HepG2 (cell line): ENCODE data around the gene POLR3E. TPM values are rescaled to one million over a fixed set of nuclear protein-coding genes. Genes with fewer than 3 reads are reported as not detected.

Experiments used
- CREB1 ChIP-seq, 2 experiments: fragments of 450-650 bp in 1 of 2; IDR thresholded peaks; 2 replicates each; pipeline ENCODE4 v1.6.1; 2016 to 2017; ENCODE audit warnings: control low read depth in 1 of 2, mild to moderate bottlenecking in 1 of 2, missing compliant biosample characterization in 1 of 2, missing genetic modification characterization in 1 of 2
- ERF ChIP-seq: IDR thresholded peaks from 2 replicates; pipeline ENCODE4 v1.6.1; 2018; ENCODE audit warnings: missing biosample characterization, missing genetic modification reagents
- NBN ChIP-seq: fragments of 450-650 bp; conservative IDR thresholded peaks from 2 replicates; pipeline ENCODE4 v1.6.1; 2017
- PHF21A ChIP-seq: sonication (generic); formaldehyde crosslinking; IDR thresholded peaks from 2 replicates; pipeline ENCODE4 v1.5.0; 2020; ENCODE audit warnings: mild to moderate bottlenecking, missing genetic modification reagents
- RBAK ChIP-seq: sonication (generic); formaldehyde crosslinking; IDR thresholded peaks from 2 replicates; pipeline ENCODE4 v1.5.1; 2020; ENCODE audit warnings: mild to moderate bottlenecking, missing genetic modification reagents
- SAP130 ChIP-seq: IDR thresholded peaks from 2 replicates; pipeline ENCODE4 v1.6.1; 2016; ENCODE audit warnings: low read depth
- YEATS2 ChIP-seq: sonication (generic); formaldehyde crosslinking; IDR thresholded peaks from 2 replicates; pipeline ENCODE4 v1.4.0; 2020; ENCODE audit warnings: missing genetic modification reagents, borderline replicate concordance
- ZMYM3 ChIP-seq: sonication (generic); formaldehyde crosslinking; IDR thresholded peaks from 2 replicates; pipeline ENCODE4 v1.5.1; 2020; ENCODE audit warnings: mild to moderate bottlenecking, missing genetic modification reagents
- ZNF292 ChIP-seq: sonication (generic); formaldehyde crosslinking; IDR thresholded peaks from 2 replicates; pipeline ENCODE4 v1.8.1; 2022; ENCODE audit warnings: mild to moderate bottlenecking, low read depth, missing genetic modification reagents, borderline replicate concordance
- ZNF619 ChIP-seq: sonication (generic); formaldehyde crosslinking; IDR thresholded peaks from 2 replicates; pipeline ENCODE4 v1.4.0; 2020; ENCODE audit warnings: mild to moderate bottlenecking, missing genetic modification reagents
- ZNF768 ChIP-seq: sonication (generic); formaldehyde crosslinking; IDR thresholded peaks from 2 replicates; pipeline ENCODE4 v1.4.0; 2020; ENCODE audit warnings: missing genetic modification reagents
- ZNF891 ChIP-seq: sonication (generic); formaldehyde crosslinking; IDR thresholded peaks from 2 replicates; pipeline ENCODE4 v1.5.0; 2020; ENCODE audit warnings: mild to moderate bottlenecking, missing genetic modification reagents
- polyA plus RNA-seq, 8 experiments: library from polyadenylated mRNA; depleted of rRNA in 3 of 8; stranded (reverse) in 7 of 8; unstranded in 1 of 8; fragments of >200 nt; fragmentation: Illumina TruSeq in 4 of 8; extraction: Trizol in 4 of 8; gene quantifications; 2 replicates each; pipeline versions ENCODE4 v1.2.1 to v1.2.3, GENCODE V29; 2011 to 2016; ENCODE audit warnings: low read depth in 4 of 8, missing spikeins in 1 of 8, mixed read lengths in 1 of 8; ENCODE audit not compliant: insufficient read depth in 1 of 8
- total RNA-seq, 5 experiments: library from RNA; depleted of rRNA; stranded (reverse); fragments of >200 nt; fragmentation: Illumina TruSeq; extraction: Trizol; gene quantifications; 2 replicates each; pipeline ENCODE4 v1.2.3, GENCODE V29; 2016; ENCODE audit warnings: low read depth in 1 of 5
- TF ChIP-seq, protein P1 (sequence below): sonication (generic); formaldehyde crosslinking; IDR thresholded peaks from 2 replicates; pipeline ENCODE4 v1.4.0; 2020; ENCODE audit warnings: missing genetic modification reagents
- TF ChIP-seq, protein P2 (sequence below): sonication (generic); formaldehyde crosslinking; IDR thresholded peaks from 2 replicates; pipeline ENCODE4 v1.8.1; 2023; ENCODE audit warnings: mild to moderate bottlenecking, missing genetic modification reagents
- TF ChIP-seq, protein P3 (sequence below): sonication (generic); formaldehyde crosslinking; IDR thresholded peaks from 2 replicates; pipeline ENCODE4 v1.5.1; 2020; ENCODE audit warnings: mild to moderate bottlenecking, moderate library complexity, missing genetic modification reagents
- TF ChIP-seq, protein P4 (sequence below): sonication (generic); formaldehyde crosslinking; IDR thresholded peaks from 2 replicates; pipeline ENCODE4 v1.8.0; 2022; ENCODE audit warnings: low read depth, missing genetic modification reagents
- TF ChIP-seq, protein P5 (sequence below): sonication (generic); formaldehyde crosslinking; IDR thresholded peaks from 2 replicates; pipeline ENCODE4 v1.5.1; 2020; ENCODE audit warnings: mild to moderate bottlenecking, missing genetic modification reagents, moderate library complexity

The POLR3E gene
- total and polyA plus RNA-seq, 2 of the 13 experiments (the other 11 are each of a cell fraction or from before 2014, with no cell fraction given), result 135 to 262 TPM

DNA sequence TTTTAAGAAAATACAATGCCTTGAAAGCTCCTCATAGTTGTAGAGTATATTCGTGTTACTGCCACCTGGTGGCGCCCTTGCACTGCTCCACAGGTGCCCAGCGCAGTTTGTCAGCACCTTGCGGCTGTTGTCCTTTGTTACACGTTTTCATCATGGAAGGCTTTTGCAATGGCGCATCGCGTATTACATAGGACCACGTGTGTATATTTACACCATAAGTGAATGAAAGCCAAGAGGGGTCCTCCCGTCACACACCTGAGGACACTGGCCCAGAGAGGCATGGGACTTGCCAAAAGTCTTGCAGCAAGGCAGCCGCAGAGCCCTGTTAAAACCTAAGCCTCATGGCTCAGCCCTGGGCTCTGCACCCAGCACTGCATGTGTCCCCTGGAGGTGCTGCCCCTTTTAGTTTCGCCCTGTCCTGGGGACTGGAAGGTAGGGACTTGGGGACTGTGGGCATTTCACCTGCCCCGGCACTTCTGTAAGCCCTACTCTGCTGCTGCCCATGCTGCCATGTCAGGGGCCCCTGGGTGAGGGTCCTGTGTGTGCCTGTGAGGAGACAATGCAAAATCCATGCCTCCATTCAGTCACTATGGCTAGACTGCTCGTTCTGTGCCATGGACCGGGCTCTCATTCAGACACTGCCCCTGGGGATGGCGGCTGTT, 24.3 kb downstream of the POLR3E start (continued):
- TF ChIP-seq, protein P1, sequence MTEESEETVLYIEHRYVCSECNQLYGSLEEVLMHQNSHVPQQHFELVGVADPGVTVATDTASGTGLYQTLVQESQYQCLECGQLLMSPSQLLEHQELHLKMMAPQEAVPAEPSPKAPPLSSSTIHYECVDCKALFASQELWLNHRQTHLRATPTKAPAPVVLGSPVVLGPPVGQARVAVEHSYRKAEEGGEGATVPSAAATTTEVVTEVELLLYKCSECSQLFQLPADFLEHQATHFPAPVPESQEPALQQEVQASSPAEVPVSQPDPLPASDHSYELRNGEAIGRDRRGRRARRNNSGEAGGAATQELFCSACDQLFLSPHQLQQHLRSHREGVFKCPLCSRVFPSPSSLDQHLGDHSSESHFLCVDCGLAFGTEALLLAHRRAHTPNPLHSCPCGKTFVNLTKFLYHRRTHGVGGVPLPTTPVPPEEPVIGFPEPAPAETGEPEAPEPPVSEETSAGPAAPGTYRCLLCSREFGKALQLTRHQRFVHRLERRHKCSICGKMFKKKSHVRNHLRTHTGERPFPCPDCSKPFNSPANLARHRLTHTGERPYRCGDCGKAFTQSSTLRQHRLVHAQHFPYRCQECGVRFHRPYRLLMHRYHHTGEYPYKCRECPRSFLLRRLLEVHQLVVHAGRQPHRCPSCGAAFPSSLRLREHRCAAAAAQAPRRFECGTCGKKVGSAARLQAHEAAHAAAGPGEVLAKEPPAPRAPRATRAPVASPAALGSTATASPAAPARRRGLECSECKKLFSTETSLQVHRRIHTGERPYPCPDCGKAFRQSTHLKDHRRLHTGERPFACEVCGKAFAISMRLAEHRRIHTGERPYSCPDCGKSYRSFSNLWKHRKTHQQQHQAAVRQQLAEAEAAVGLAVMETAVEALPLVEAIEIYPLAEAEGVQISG, result 0 out of 2 replicates have a peak, but pooled peaks have one; percentile 34
- TF ChIP-seq ERF (CRISPR knock-in tag) (peak; percentile 74; the same call in 1 of the 2 replicates), RBAK (peak; percentile 47; the same call in 1 of the 2 replicates), ZNF292 (CRISPR knock-in tag) (no peak), ZNF891 (CRISPR knock-in tag) (peak; percentile 85), ZMYM3 (peak; percentile 42; the same call in 1 of the 2 replicates), SAP130 (CRISPR knock-in tag) (peak; percentile 40; the same call in 1 of the 2 replicates), ZNF619 (peak; percentile 47), ZNF768 (no peak), NBN (no peak), YEATS2 (CRISPR knock-in tag) (peak; percentile 53; the same call in 1 of the 2 replicates), CREB1 (IDR thresholded peaks at IDR 0.05) (no peak), CREB1 (CRISPR knock-in tag; IDR thresholded peaks at IDR 0.05) (no peak), PHF21A (CRISPR knock-in tag) (no peak)
- TF ChIP-seq, protein P2, sequence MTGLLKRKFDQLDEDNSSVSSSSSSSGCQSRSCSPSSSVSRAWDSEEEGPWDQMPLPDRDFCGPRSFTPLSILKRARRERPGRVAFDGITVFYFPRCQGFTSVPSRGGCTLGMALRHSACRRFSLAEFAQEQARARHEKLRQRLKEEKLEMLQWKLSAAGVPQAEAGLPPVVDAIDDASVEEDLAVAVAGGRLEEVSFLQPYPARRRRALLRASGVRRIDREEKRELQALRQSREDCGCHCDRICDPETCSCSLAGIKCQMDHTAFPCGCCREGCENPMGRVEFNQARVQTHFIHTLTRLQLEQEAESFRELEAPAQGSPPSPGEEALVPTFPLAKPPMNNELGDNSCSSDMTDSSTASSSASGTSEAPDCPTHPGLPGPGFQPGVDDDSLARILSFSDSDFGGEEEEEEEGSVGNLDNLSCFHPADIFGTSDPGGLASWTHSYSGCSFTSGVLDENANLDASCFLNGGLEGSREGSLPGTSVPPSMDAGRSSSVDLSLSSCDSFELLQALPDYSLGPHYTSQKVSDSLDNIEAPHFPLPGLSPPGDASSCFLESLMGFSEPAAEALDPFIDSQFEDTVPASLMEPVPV (CRISPR knock-in tag), result no peak
- TF ChIP-seq, protein P3, sequence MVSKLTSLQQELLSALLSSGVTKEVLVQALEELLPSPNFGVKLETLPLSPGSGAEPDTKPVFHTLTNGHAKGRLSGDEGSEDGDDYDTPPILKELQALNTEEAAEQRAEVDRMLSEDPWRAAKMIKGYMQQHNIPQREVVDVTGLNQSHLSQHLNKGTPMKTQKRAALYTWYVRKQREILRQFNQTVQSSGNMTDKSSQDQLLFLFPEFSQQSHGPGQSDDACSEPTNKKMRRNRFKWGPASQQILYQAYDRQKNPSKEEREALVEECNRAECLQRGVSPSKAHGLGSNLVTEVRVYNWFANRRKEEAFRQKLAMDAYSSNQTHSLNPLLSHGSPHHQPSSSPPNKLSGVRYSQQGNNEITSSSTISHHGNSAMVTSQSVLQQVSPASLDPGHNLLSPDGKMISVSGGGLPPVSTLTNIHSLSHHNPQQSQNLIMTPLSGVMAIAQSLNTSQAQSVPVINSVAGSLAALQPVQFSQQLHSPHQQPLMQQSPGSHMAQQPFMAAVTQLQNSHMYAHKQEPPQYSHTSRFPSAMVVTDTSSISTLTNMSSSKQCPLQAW (CRISPR knock-in tag), result peak; percentile 36; the same call in 1 of the 2 replicates
- TF ChIP-seq, protein P4, sequence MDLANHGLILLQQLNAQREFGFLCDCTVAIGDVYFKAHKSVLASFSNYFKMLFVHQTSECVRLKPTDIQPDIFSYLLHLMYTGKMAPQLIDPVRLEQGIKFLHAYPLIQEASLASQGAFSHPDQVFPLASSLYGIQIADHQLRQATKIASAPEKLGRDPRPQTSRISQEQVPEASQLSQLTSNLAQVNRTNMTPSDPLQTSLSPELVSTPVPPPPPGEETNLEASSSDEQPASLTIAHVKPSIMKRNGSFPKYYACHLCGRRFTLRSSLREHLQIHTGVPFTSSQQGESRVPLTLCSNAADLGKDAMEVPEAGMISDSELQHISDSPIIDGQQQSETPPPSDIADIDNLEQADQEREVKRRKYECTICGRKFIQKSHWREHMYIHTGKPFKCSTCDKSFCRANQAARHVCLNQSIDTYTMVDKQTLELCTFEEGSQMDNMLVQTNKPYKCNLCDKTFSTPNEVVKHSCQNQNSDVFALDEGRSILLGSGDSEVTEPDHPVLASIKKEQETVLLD (CRISPR knock-in tag), result 0 out of 2 replicates have a peak, but pooled peaks have one; percentile 12
- TF ChIP-seq, protein P5, sequence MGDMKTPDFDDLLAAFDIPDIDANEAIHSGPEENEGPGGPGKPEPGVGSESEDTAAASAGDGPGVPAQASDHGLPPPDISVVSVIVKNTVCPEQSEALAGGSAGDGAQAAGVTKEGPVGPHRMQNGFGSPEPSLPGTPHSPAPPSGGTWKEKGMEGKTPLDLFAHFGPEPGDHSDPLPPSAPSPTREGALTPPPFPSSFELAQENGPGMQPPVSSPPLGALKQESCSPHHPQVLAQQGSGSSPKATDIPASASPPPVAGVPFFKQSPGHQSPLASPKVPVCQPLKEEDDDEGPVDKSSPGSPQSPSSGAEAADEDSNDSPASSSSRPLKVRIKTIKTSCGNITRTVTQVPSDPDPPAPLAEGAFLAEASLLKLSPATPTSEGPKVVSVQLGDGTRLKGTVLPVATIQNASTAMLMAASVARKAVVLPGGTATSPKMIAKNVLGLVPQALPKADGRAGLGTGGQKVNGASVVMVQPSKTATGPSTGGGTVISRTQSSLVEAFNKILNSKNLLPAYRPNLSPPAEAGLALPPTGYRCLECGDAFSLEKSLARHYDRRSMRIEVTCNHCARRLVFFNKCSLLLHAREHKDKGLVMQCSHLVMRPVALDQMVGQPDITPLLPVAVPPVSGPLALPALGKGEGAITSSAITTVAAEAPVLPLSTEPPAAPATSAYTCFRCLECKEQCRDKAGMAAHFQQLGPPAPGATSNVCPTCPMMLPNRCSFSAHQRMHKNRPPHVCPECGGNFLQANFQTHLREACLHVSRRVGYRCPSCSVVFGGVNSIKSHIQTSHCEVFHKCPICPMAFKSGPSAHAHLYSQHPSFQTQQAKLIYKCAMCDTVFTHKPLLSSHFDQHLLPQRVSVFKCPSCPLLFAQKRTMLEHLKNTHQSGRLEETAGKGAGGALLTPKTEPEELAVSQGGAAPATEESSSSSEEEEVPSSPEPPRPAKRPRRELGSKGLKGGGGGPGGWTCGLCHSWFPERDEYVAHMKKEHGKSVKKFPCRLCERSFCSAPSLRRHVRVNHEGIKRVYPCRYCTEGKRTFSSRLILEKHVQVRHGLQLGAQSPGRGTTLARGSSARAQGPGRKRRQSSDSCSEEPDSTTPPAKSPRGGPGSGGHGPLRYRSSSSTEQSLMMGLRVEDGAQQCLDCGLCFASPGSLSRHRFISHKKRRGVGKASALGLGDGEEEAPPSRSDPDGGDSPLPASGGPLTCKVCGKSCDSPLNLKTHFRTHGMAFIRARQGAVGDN, result peak; percentile 40; the same call in 1 of the 2 replicates
